HEK293 (cell line): ENCODE data around the gene TRABD.

ENCODE experiments used
- ZBTB48 ChIP-seq: fragments of 450-650 bp; formaldehyde crosslinking; IDR thresholded peaks from 2 replicates; pipeline ENCODE4 v1.5.1; 2016; ENCODE audit warnings: missing biosample characterization, missing genetic modification characterization
- ZNF561 ChIP-seq: fragments of 450-650 bp; IDR thresholded peaks from 2 replicates; pipeline ENCODE4 v1.5.1; 2018; ENCODE audit warnings: missing biosample characterization, missing genetic modification characterization, borderline replicate concordance

DNA sequence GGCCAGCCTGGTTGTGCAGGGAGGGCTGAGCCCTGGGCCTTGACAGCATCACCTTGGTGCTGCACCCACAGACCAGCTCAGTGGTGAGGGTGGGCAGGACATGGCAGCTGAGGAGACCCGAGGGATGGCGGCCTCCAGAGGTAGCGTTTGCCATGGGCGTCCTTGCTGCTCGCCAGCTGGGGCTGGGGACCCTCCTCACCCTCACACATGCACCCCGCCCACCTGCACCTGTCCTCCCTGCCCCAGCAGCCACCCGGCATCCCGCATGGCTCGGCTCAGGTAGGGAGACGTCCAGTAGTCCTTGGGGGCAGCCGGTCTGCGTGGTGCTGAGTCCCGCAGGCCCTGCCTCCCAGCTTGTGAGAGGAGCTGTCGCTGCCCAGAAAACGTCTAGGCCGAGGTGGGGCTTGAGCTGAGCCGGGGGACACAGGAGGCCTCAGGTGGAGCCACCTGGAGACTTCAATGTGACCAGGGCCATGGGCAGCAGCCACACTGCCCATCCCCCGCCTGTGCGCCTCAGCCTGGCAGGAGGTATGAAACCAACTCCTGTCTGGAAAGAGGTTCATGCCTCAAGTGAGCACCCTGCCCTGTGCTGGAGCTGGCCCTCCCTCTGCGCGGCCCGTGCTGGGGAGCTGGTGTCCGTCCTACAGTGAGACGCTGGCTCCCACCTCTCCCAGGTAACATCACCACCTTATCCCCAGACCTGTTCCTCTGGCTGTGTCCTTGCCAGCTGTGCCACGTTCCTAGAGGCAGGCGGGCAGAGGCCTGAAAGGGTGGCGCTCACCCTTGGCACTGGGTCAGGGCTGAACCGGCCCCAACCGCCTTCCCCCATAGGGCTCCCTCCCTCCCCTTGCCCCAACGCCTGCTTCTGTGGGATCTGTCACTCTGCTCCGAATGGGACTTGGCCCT is 3.3 kb upstream of the TRABD start:
- TF ChIP-seq ZBTB48, result no peak
- TF ChIP-seq ZNF561 (tag by site-specific recombination), result no peak
